Mammary epithelial cell (primary cell): ENCODE measurements around the gene ADCY9.

ENCODE experiments used
- EZH2 ChIP-seq: IDR thresholded peaks from 2 replicates; pipeline ENCODE4 v1.6.1; 2012; ENCODE audit warnings: low read length, inconsistent platforms, borderline replicate concordance
- TF ChIP-seq, protein P1 (sequence below), 2 donors: IDR thresholded peaks in 1 of 2; conservative IDR thresholded peaks in 1 of 2; 2 replicates each; pipeline ENCODE4 v1.5.1; 2011 to 2012; ENCODE audit warnings: inconsistent platforms in 2 of 2, low read length in 2 of 2, mild to moderate bottlenecking in 2 of 2, control low read depth in 1 of 2, low read depth in 1 of 2; ENCODE audit not compliant: insufficient read depth in 1 of 2; ENCODE audit errors: extremely low read depth in 1 of 2

DNA sequence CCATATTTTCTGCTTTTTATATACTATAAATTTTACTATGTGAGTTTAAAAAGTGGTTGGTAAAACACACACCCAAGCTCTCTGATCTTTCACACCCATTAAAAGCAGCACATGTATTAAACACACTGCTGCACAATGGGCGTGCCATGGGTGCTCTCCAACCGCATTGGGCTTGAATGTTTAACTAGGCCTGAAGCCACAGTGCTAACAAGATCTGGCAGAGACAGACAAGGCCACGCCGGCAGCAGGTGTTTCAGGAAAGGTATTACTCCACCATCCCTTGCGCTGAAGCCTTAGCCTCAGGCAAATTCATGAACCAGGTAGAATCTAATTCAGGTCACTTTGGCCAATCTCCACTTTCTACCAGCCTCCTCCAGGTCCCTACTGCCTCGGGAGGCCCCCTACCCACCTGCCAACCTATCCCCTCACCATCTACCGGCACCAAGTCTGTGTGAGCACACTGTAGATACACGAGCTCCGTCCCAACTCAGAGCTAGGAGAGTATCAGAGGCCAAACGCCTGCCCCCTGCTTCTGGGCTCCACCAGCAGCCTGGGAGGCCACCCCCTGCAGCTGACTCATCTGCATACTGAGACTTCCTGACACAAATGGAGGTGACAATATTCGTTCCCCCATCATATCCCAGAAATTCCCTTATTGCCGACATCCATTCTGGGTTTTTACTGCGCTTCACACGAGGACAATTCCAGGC lies 95.0 kb downstream of the ADCY9 start:
- TF ChIP-seq, protein P1, sequence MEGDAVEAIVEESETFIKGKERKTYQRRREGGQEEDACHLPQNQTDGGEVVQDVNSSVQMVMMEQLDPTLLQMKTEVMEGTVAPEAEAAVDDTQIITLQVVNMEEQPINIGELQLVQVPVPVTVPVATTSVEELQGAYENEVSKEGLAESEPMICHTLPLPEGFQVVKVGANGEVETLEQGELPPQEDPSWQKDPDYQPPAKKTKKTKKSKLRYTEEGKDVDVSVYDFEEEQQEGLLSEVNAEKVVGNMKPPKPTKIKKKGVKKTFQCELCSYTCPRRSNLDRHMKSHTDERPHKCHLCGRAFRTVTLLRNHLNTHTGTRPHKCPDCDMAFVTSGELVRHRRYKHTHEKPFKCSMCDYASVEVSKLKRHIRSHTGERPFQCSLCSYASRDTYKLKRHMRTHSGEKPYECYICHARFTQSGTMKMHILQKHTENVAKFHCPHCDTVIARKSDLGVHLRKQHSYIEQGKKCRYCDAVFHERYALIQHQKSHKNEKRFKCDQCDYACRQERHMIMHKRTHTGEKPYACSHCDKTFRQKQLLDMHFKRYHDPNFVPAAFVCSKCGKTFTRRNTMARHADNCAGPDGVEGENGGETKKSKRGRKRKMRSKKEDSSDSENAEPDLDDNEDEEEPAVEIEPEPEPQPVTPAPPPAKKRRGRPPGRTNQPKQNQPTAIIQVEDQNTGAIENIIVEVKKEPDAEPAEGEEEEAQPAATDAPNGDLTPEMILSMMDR (conservative IDR thresholded peaks at IDR 0.05 in 1 of 2, IDR thresholded peaks at IDR 0.05 in 1 of 2; ENCODE audit: extremely low read depth in 1 of 2, insufficient read depth in 1 of 2, low read depth in 1 of 2, low read length in 2 of 2): no peak
- TF ChIP-seq EZH2: no peak
